ENCODE data around the gene RFTN1. TPM values are rescaled to one million over a fixed set of nuclear protein-coding genes. Genes with fewer than 3 reads are reported as not detected.
A peak's percentile ranks its signal among the peaks of the same experiment; 100 is the strongest.

Gene RFTN1
- total and polyA plus RNA-seq, 4 donors = 33.8 to 82.5 (median 53.4) TPM

GRCh38 chr3:16394639-16395038 lies 118.9 kb downstream of the RFTN1 start:
- peaks cover 4 to 53% (median 6%) of the 10 kb centered on the region in 5 donors for H3K4me1 ChIP-seq (ENCODE audit: control insufficient read depth in 5 of 5, insufficient read depth in 5 of 5, low read length in 5 of 5)
- no peaks in the 10 kb centered on the region for H3K36me3 ChIP-seq (ENCODE audit: control insufficient read depth in 4 of 4, insufficient read depth in 4 of 4, low read length in 4 of 4)
- no peak overlapping the region for H3K4me3 ChIP-seq
- no peak overlapping the region for H3K27ac ChIP-seq (ENCODE audit: low read depth in 1 of 2, low read length in 1 of 2)
- H3K27me3 ChIP-seq (ENCODE audit: control insufficient read depth in 3 of 3, insufficient read depth in 3 of 3, low read length in 2 of 3) = no peaks in the 10 kb centered on the region
- H3K9ac ChIP-seq (ENCODE audit: insufficient read depth in 1 of 2, low read length in 2 of 2) = no peak overlapping the region
- DNase-seq (no peak), ATAC-seq (ENCODE audit: insufficient read depth, low FRiP score) (no peak)
- no peaks in the 10 kb centered on the region for H3K9me3 ChIP-seq (ENCODE audit: control insufficient read depth in 4 of 4, insufficient read depth in 3 of 4, low read length in 3 of 4)
- TF ChIP-seq CTCF (IDR thresholded peaks at IDR 0.05; ENCODE audit: control extremely low read depth, extremely low read depth) = no peak
- 0% methylated on average over 1 of the region's 1 CpG for WGBS, 2 donors

- no peak for ATAC-seq (ENCODE audit: insufficient read depth, low FRiP score)
- H3K27ac ChIP-seq (ENCODE audit: low read depth in 1 of 2, low read length in 1 of 2) = no peak overlapping the region
- H3K36me3 ChIP-seq (ENCODE audit: control insufficient read depth in 4 of 4, insufficient read depth in 4 of 4, low read length in 4 of 4) = no peaks in the 10 kb centered on the region
- no peak overlapping the region for H3K4me3 ChIP-seq
- TF ChIP-seq CTCF (IDR thresholded peaks at IDR 0.05; ENCODE audit: control extremely low read depth, extremely low read depth) = no peak
- no peak overlapping the region for H3K9ac ChIP-seq (ENCODE audit: insufficient read depth in 1 of 2, low read length in 2 of 2)
- no peaks in the 10 kb centered on the region for H3K9me3 ChIP-seq (ENCODE audit: control insufficient read depth in 4 of 4, insufficient read depth in 3 of 4, low read length in 3 of 4)
- DNase-seq = peak; percentile 52 to 94 (median 91)
- peaks cover 0 to 61% (median 10%) of the 10 kb centered on the region in 5 donors for H3K4me1 ChIP-seq (ENCODE audit: control insufficient read depth in 5 of 5, insufficient read depth in 5 of 5, low read length in 5 of 5)
- no peaks in the 10 kb centered on the region for H3K27me3 ChIP-seq (ENCODE audit: control insufficient read depth in 3 of 3, insufficient read depth in 3 of 3, low read length in 2 of 3)
- WGBS, 2 donors = 80 to 83% methylated on average over 1 of the region's 1 CpG
Observed at GRCh38 chr3:16392717-16393116, 120.8 kb downstream of the RFTN1 start.

GRCh38 chr3:16392065-16392464 lies 121.4 kb downstream of the RFTN1 start:
- no peak overlapping the region for H3K27ac ChIP-seq (ENCODE audit: low read depth in 1 of 2, low read length in 1 of 2)
- H3K4me1 ChIP-seq (ENCODE audit: control insufficient read depth in 5 of 5, insufficient read depth in 5 of 5, low read length in 5 of 5) = peaks cover 0 to 62% (median 10%) of the 10 kb centered on the region in 5 donors
- TF ChIP-seq CTCF (IDR thresholded peaks at IDR 0.05; ENCODE audit: control extremely low read depth, extremely low read depth) = no peak
- ATAC-seq (ENCODE audit: insufficient read depth, low FRiP score) (no peak), DNase-seq (no peak)
- H3K9me3 ChIP-seq (ENCODE audit: control insufficient read depth in 4 of 4, insufficient read depth in 3 of 4, low read length in 3 of 4) = no peaks in the 10 kb centered on the region
- no peak overlapping the region for H3K9ac ChIP-seq (ENCODE audit: insufficient read depth in 1 of 2, low read length in 2 of 2)
- 73 to 75% methylated on average over 1 of the region's 1 CpG for WGBS, 2 donors
- no peak overlapping the region for H3K4me3 ChIP-seq
- no peaks in the 10 kb centered on the region for H3K27me3 ChIP-seq (ENCODE audit: control insufficient read depth in 3 of 3, insufficient read depth in 3 of 3, low read length in 2 of 3)
- no peaks in the 10 kb centered on the region for H3K36me3 ChIP-seq (ENCODE audit: control insufficient read depth in 4 of 4, insufficient read depth in 4 of 4, low read length in 4 of 4)

- no peaks in the 10 kb centered on the region for H3K36me3 ChIP-seq (ENCODE audit: control insufficient read depth in 4 of 4, insufficient read depth in 4 of 4, low read length in 4 of 4)
- 83 to 85% methylated on average over 2 of the region's 2 CpGs for WGBS, 2 donors
- peaks cover 0 to 64% (median 6%) of the 10 kb centered on the region in 5 donors for H3K4me1 ChIP-seq (ENCODE audit: control insufficient read depth in 5 of 5, insufficient read depth in 5 of 5, low read length in 5 of 5)
- H3K27ac ChIP-seq (ENCODE audit: low read depth in 1 of 2, low read length in 1 of 2) = no peak overlapping the region
- H3K9me3 ChIP-seq (ENCODE audit: control insufficient read depth in 4 of 4, insufficient read depth in 3 of 4, low read length in 3 of 4) = no peaks in the 10 kb centered on the region
- no peak overlapping the region for H3K4me3 ChIP-seq
- ATAC-seq (ENCODE audit: insufficient read depth, low FRiP score) (no peak), DNase-seq (no peak)
- H3K27me3 ChIP-seq (ENCODE audit: control insufficient read depth in 3 of 3, insufficient read depth in 3 of 3, low read length in 2 of 3) = no peaks in the 10 kb centered on the region
- no peak for TF ChIP-seq CTCF (IDR thresholded peaks at IDR 0.05; ENCODE audit: control extremely low read depth, extremely low read depth)
- no peak overlapping the region for H3K9ac ChIP-seq (ENCODE audit: insufficient read depth in 1 of 2, low read length in 2 of 2)
Observed at GRCh38 chr3:16390581-16390980, 122.9 kb downstream of the RFTN1 start.
